Inferior parietal cortex (tissue), 1 donor: ENCODE results near the gene TLX3.
"Not testable (repeated sequence)": the region's sequence is repeated elsewhere in the genome, so short reads cannot be mapped to it uniquely, and the experiment has no call there.

Experiments used
- DNase-seq: peaks from one replicate; pipeline ENCODE4 v3.0.0-alpha.2; 2016; ENCODE audit errors: extremely low spot score

TLX3 gene

GRCh38 chr5:171308453-171309275 is at the start of gene TLX3:
TLX3 (plus strand) TSS chr5:171309248; CDS start chr5:171309366, 118 bp downstream.
- no peak for DNase-seq

GRCh38 chr5:171261361-171261760 is 47.7 kb upstream of the TLX3 start:
- no peak for DNase-seq

- no peak for DNase-seq
Observed at GRCh38 chr5:171261904-171262303, 47.1 kb upstream of the TLX3 start.

GRCh38 chr5:171263181-171263580 is 45.9 kb upstream of the TLX3 start:
- DNase-seq = no peak

- DNase-seq = no peak
Observed at GRCh38 chr5:171264843-171265242, 44.2 kb upstream of the TLX3 start.

GRCh38 chr5:171268700-171269620 is 40.1 kb upstream of the TLX3 start:
- DNase-seq = no peak

GRCh38 chr5:171269717-171270116 is 39.3 kb upstream of the TLX3 start:
- DNase-seq = no peak

- DNase-seq = no peak
Observed at GRCh38 chr5:171270136-171270535, 38.9 kb upstream of the TLX3 start.

- no peak for DNase-seq
Observed at GRCh38 chr5:171271798-171272197, 37.2 kb upstream of the TLX3 start.

GRCh38 chr5:171272996-171273970 is 35.8 kb upstream of the TLX3 start:
- DNase-seq = no peak

- DNase-seq = no peak
Observed at GRCh38 chr5:171275841-171276544, 33.1 kb upstream of the TLX3 start.

GRCh38 chr5:171283753-171284152 is 25.3 kb upstream of the TLX3 start:
- DNase-seq = no peak

GRCh38 chr5:171285465-171285864 is 23.6 kb upstream of the TLX3 start:
- no peak for DNase-seq

- no peak for DNase-seq
Observed at GRCh38 chr5:171288066-171288465, 21.0 kb upstream of the TLX3 start.

- no peak for DNase-seq
Observed at GRCh38 chr5:171291371-171291770, 17.7 kb upstream of the TLX3 start.

- no peak for DNase-seq
Observed at GRCh38 chr5:171295299-171295698, 13.7 kb upstream of the TLX3 start.

GRCh38 chr5:171295801-171296200 is 13.2 kb upstream of the TLX3 start:
- DNase-seq = no peak

GRCh38 chr5:171297941-171298340 is 11.1 kb upstream of the TLX3 start:
- not testable (repeated sequence) for DNase-seq

GRCh38 chr5:171299228-171299627 is 9.8 kb upstream of the TLX3 start:
- DNase-seq = no peak

GRCh38 chr5:171299851-171300250 is 9.2 kb upstream of the TLX3 start:
- no peak for DNase-seq

GRCh38 chr5:171300358-171300757 is 8.7 kb upstream of the TLX3 start:
- DNase-seq = no peak
